ENCODE measurements around the gene PRM3. TPM values are rescaled to one million over a fixed set of nuclear protein-coding genes. Genes with fewer than 3 reads are reported as not detected.

Gene PRM3
- total RNA-seq, 1 experiment from 2014 or later: not detected

DNA sequence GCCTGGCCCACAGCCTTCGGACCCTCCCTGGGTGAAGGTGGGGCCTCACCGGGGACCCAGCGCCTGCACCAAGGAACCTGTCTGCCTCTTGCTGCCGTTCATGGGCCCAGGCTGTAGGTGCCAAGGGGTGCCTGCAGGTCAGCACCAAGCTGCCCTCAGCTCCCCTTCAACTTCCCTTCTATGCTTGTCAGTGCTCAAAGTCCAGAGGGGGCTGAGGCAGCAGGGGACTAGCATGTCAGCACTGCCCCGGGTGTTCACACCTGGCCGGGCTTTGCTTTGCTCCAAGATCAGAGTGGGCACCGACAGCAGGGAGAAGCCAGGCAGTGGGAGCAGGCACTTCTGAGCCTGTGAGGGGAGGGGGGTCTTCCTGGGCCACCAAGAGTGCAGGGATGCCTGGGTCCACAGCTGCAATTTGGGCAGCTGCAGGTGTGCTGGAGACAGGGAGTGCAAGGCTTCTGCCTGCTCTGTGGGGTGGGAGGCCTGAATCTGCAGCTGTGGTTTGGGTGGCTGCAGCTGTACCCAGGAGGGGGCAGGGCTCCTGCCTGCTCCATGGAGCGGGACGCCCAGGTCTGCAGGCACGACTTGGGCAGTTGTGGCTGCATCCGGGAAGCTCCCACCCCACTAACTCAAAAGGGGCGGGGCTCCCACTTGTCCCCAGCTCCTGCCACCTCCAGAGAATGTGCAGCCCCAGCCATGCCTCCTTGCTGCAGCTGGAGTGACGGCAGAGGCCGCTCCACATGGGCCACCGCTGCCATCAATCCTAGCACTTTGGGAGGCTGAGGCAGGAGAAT, 35.3 kb upstream of the PRM3 start:
- H3K14ac ChIP-seq (ENCODE audit: insufficient read depth, low read length): no peak overlapping the region
- no peak overlapping the region for H2BK5ac ChIP-seq (ENCODE audit: insufficient read length, low read length)
- no peak for TF ChIP-seq CTCF (conservative IDR thresholded peaks at IDR 0.05)
- no peaks in the 10 kb centered on the region for H3K23me2 ChIP-seq (ENCODE audit: insufficient read length, low read depth, low read length, poor library complexity, severe bottlenecking)
- H4K20me1 ChIP-seq (ENCODE audit: control insufficient read depth, insufficient read depth, insufficient read length): no peaks in the 10 kb centered on the region
- no peak overlapping the region for H3K23ac ChIP-seq (ENCODE audit: insufficient read length, low read depth, low read length)
- no peak overlapping the region for H3K4me3 Mint-ChIP-seq
- H3K9ac ChIP-seq (ENCODE audit: extremely low read depth, insufficient read length, low read length): no peak overlapping the region
- H3K36me3 Mint-ChIP-seq (ENCODE audit: insufficient read depth in 1 of 3, low read depth in 3 of 3): peaks cover 0 to 1% (median 0%) of the 10 kb centered on the region in 3 experiments; a peak in 1 of 7 replicates
- no peaks in the 10 kb centered on the region; a peak in 1 of 5 replicates for H3K9me3 Mint-ChIP-seq
- H3K4ac ChIP-seq (ENCODE audit: low read depth, low read length): no peak overlapping the region
- H3K9me3 ChIP-seq (ENCODE audit: control insufficient read depth, low read depth, low read length): no peaks in the 10 kb centered on the region
- no peak overlapping the region for H3K4me2 ChIP-seq (ENCODE audit: insufficient read depth, insufficient read length, low read length)
- no peak overlapping the region for H2BK15ac ChIP-seq (ENCODE audit: low read depth, low read length)
- no peak overlapping the region for H3K56ac ChIP-seq (ENCODE audit: insufficient read length, low read depth, low read length)
- H3T11ph ChIP-seq (ENCODE audit: low read length): no peak overlapping the region
- no peak overlapping the region for H4K8ac ChIP-seq (replicated peaks; ENCODE audit: insufficient read length, low read depth, low read length)
- no peaks in the 10 kb centered on the region; the same call in 1 of the 2 replicates for H3K27me3 Mint-ChIP-seq (ENCODE audit: low read depth)
- H4K5ac ChIP-seq (ENCODE audit: insufficient read length, low read depth, low read length): no peak overlapping the region
- 0 out of 2 replicates have a peak, but pooled peaks cover 2% of the 10 kb centered on the region for H3K79me2 ChIP-seq (ENCODE audit: insufficient read depth, low read length)
- peaks cover 23 to 27% of the 10 kb centered on the region in 2 experiments for H3K4me1 Mint-ChIP-seq
- H3K27ac ChIP-seq (ENCODE audit: insufficient read length, low read depth, low read length): no peak overlapping the region
- H3K27ac Mint-ChIP-seq: no peak overlapping the region; a peak in 1 of 7 replicates
- no peak overlapping the region for H2AK5ac ChIP-seq (ENCODE audit: insufficient read length, low read length)
- H4K91ac ChIP-seq (ENCODE audit: insufficient read length, low read depth, low read length): no peak overlapping the region
- peak; percentile 60 for DNase-seq
- H2AFZ ChIP-seq (ENCODE audit: low read length): no peak overlapping the region
- H3K79me1 ChIP-seq (ENCODE audit: insufficient read depth, low read depth, low read length, poor library complexity, severe bottlenecking): no peaks in the 10 kb centered on the region
- no peak overlapping the region for H2BK120ac ChIP-seq (ENCODE audit: low read depth, low read length, poor library complexity, severe bottlenecking)
- WGBS (ENCODE audit: extremely low coverage, insufficient read length, low lambda C conversion rate): no CpG with 5 or more reads among the region's 15 CpGs
- H2BK20ac ChIP-seq (ENCODE audit: low read depth, low read length, poor library complexity, severe bottlenecking): no peak overlapping the region
- peaks cover 2% of the 10 kb centered on the region; the same call in 1 of the 2 replicates for H3K4me1 ChIP-seq (ENCODE audit: insufficient read depth, low read length)
- no peak overlapping the region for H2BK12ac ChIP-seq (ENCODE audit: insufficient read length, low read depth, low read length)
- no peak overlapping the region for H3K18ac ChIP-seq (ENCODE audit: insufficient read length, low read depth, low read length)
- no peaks in the 10 kb centered on the region for H3K27me3 ChIP-seq (ENCODE audit: insufficient read depth, low read length)

Measured in H9 (cell line).